Activated T-cell treated with anti-CD3 and anti-CD28 coated beads for 1 hour (primary cell): ENCODE results near the gene ABI2.
"Not testable (repeated sequence)": the region's sequence is repeated elsewhere in the genome, so short reads cannot be mapped to it uniquely, and the experiment has no call there.

Experiments used
- DNase-seq: peaks from one replicate; pipeline ENCODE4 v3.0.0-alpha.2; 2020; ENCODE audit warnings: low read depth

ABI2 gene

DNA sequence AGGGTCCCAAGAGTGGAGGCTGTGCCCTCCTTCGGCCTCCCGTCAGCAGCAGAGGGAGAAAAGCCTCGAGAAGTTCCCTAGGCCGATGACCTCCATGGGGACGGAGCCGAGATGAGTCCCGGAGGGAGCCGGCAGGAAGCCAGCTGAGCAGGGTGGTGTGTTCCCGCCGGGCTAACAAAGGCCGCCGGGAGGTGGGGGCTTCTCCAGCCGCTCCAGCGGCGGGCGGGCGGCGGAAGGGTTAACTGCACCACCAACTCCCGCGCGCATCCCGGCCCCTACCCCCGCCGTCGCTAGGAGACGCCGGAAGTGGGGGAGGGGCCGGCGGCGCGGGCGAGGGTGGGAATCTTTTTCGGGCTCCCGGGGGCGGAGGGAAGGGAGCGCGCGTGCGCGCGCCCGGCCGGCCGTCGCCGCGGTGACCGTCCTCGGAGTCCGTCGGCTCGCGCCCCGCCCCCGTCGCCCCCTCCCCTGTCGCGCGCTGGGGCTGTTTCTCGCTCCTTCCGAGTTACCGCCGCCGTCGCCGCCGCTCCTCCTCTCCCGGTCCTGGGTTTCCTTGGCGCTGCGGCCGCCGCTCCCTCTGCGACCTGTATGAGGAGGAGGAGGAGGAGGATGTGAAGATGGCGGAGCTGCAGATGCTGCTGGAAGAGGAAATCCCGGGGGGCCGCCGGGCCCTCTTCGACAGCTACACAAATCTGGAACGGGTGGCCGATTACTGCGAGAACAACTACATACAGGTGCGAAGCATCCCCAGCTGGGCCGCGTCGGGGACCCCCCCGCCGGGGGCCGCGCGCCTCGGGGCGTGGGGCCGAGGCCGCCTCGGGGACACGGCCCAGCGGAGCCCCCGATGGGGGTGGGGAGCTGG, at the start of gene ABI2:
Gene ABI2, plus strand, starts transcription at position 494 of the 859 bp plus-strand sequence. Its CDS starts 121 bp downstream, at position 615.
- DNase-seq: peak; percentile 50

DNA sequence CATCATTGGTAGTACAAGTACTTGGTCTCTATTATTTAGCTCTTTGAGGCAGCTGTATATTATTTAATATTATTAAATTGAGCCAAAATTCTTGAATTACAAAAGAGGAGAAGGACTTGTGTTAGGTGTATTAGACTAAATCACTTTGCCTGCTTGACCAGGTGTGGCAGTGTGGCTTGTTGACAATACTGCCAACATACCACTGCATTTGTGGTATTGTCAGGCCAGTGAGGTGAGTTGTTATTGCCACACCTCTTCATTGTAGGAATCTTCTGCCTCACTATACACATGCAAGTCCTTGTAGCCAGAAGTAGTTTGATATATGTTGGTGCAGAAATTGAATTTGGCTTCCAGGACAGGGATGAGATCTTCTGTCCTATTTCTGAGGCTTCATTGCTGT, 48.9 kb upstream of the ABI2 start:
- no peak for DNase-seq

DNA sequence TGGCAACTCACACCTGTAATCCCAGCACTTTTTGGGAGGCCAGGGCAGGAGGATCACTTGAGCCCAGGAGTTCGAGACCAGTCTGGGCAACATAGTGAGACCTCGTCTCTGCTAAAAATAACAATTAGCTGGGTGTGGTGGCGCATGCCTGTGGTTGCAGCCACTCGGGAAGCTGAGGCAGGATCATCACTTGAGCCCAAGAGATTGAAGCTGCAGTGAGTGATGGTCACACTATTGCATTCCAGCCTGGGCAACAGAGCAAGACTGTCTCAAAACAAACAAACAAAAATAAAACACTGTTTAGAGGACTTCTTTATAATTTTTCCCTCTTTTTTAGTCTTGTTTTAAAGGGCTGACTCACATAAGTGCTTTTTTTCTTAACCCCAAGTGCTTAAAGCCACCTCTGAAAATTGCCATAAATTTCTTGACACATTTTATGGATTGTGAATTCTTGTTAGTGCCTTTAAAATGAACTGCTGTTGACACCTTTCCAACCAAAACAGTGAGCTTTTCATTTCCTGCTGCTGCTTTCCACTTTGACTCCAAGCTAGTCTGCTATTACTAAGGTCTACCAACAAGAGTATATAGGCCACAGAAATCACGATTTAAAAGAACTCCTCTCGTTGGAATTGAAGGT, 47.6 kb upstream of the ABI2 start:
- DNase-seq: no peak

- DNase-seq: no peak
Observed at GRCh38 chr2:203282101-203282500, 46.1 kb upstream of the ABI2 start.

DNA sequence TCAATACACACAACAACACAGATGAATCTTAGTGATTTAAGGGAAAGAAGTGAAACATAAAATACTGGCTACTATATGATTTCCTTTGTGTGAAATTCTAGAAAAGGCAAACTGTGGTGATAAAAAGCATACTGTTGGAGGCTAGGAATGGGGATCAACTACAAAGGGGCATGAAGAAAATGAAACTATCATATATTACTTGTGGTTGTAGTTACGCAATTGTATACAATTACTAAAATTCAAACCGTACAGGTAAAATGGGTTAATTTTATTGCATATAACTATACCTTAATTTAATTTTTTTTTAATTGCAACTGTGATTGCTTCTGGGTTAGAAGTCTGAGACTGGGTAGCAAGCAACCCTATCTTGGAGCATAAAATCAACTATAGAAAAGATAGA, 41.7 kb upstream of the ABI2 start:
- DNase-seq: no peak

DNA sequence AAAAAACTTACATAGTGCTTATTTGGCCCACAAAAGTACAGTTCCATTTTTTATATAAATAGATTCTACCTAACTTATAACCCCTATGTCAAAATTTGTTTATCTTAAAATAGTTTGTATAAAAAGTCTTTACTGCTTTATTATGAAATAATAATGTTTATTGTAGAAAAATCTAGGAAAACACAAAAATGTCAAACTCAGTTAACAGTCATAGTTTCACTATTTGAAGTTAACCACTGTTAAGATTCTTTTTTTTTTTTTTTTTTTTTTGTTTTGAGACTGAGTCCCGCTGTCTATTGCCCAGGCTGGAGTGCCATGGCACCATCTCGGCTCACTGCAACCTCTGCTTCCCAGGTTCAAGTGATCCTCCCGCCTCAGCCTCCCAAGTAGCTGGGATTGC, 26.5 kb upstream of the ABI2 start:
- no peak for DNase-seq

DNA sequence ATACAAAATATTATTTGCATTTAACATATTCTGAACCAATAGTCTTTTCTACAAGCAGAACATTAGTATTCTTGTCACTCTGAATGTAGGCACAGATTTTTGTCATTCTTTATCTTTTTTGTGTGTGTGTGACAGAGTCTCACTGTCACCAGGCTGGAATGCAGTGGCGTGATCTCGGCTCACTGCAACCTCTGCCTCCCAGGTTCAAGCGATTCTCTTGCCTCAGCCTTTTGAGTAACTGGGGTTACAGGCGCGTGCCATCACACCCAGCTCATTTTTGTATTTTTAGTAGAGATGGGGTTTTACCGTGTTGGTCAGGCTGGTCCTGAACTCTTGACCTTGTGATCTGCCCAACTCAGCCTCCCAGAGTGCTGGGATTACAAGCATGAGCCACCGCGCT, 25.6 kb upstream of the ABI2 start:
- not testable (repeated sequence) for DNase-seq

DNA sequence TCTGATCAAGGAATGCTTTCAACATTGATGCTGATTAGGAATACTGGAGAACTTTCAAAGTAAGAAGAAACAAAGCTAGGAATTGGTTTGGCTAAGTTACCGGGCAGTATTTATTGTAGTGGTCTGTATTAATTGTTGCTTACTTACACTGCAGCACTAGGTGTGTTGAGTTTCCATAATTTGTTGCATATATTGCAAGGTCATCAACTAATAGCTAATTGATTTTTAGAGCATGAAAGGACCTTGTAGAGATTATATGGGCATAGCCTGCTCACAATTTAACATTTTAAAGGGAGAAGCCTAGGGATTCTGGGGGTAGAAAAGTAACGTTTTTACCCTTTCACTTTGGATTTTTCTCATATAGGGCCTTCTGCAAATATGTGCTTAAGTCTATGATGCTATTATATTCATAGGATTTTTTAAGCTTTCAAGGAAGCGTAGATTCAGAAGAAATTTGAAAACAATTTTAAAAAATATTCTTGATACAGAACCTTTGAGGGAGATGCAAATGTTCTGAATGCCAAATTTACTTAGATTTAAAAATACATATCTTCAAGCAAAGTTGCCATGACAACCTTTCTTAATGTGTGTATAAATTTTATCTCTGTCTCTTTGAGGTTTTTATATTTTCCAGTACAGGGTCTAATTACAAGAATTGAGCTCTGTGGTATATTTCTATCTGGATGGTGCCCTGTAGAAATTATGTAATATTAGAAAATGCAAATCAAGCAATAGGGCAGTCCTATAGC, 17.3 kb upstream of the ABI2 start:
- no peak for DNase-seq

GRCh38 chr2:203326356-203326755, 1.8 kb upstream of the ABI2 start:
- DNase-seq: no peak

- DNase-seq: no peak
Observed at GRCh38 chr2:203327582-203327900, 653 bp upstream of the ABI2 start.

- DNase-seq: peak; percentile 8
Observed at GRCh38 chr2:203328760-203329540, 756 bp downstream of the ABI2 start.

GRCh38 chr2:203330434-203330833, 2.2 kb downstream of the ABI2 start:
- DNase-seq: no peak

- DNase-seq: no peak
Observed at GRCh38 chr2:203338322-203338721, 10.1 kb downstream of the ABI2 start.

DNA sequence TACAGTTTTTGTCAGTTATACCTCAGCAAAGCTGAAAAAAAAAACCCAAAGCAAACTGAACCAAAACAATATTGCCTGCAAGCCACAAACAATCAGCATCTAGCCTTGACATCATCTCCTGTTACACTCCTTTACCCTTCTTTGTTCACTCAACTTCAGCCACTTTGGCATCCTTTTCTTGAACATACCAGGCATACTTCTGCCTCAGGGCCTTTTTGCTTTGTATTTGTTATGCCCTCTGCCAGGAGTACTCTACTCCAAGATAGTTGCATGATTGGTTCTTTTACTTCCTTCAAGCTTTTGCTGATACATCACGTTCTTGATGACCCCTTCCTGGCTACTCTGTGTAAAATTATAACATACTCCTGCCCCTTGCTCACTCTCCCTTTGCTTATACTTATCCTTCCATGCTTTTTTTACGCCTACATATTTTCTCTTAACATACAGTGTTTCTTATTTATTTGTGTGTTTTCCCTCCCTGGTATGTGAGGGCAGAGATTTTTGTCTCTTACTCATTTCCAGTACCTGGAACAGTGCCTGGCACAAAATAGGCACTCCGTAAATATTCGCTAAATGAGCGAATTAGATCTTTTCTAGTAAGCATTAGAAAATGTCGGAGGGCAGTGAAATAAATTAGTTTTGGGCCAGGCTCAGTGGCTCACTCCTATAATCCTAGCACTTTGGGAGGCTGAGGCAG, 12.7 kb downstream of the ABI2 start:
- no peak for DNase-seq

- DNase-seq: no peak
Observed at GRCh38 chr2:203341741-203342310, 13.6 kb downstream of the ABI2 start.

DNA sequence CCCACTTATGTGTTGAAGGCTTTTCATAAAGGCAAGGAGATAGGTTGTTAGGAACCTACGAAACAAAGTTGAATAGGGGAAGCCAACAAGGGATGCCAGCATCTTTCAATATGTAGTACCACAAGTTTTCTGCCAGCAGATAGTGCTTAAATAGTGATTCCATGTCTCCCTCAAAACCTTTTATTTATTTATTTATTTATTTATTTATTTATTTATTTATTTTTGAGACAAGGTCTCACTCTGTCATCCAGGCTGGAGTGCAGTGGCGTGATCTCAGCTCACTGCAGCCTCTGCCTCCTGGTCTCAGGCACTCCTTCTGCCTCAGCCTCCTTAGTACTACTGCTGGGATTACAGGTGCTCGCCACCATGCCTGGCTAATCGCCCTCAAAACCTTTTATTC, 14.2 kb downstream of the ABI2 start:
- DNase-seq: not testable (repeated sequence)

DNA sequence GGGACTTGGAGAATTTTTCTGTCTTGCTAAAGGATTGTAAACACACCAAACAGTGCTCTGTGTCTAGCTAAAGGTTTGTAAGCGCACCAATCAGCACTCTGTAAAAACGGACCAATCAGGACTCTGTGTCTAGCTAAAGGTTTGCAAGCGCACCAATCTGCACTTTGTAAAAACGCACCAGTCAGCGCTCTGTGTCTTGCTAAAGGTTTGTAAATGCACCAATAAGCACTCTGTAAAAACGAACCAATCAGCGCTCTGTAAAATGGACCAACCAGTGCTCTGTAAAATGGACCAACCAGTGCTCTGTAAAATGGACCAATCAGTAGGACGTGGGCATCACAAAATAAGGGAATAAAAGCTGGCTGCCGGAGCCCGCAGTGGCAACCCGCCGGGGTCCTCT, 16.5 kb downstream of the ABI2 start:
- DNase-seq: no peak

DNA sequence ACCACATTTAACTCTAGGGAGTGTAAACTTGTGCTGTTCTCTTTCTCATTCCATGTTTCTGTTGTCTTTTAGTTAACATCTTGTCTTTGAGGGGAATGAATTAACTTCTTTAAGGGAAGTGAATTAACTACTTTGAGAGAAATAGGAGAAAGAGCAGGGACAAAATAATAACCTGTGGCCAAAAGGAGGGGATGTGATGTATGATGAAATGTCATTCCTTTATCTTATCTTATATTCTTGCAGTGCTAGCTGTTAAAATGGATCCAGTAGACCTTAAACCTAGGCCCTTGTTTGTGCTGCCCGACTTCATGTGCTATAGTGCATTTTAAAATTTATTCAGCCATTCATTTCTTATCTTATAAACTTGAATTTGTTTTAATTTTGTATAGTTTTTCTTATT, 18.4 kb downstream of the ABI2 start:
- no peak for DNase-seq

- DNase-seq: no peak
Observed at GRCh38 chr2:203347375-203347774, 19.2 kb downstream of the ABI2 start.

DNA sequence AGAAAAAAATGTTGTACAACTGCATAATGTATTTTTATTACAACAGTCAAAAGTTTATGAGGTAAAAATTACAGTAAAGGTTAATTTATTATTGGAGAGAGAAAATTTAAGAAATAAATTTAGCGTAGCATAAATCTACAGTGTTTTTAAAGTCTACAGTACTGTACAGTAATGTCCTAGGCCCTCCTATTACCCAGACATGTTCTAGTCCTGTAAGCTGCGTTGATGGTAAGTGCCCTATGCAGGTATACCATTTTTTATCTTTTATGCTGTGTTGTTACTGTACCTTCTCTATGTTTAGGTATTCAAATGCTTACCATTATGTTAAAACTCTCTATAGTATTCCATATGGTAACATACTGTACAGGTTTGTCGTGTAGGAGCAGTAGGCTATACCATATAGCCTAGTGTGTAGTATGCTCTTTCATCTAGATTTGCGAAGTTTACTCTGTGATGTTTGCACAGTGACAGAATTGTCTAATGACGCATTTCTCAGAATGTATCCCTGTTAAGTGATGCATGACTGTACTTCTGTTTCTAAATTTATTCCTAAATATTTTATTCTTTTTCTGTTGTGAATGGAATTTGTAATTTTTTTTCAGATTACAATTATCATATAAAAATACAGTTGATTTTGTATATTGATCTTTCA, 24.5 kb downstream of the ABI2 start:
- no peak for DNase-seq

DNA sequence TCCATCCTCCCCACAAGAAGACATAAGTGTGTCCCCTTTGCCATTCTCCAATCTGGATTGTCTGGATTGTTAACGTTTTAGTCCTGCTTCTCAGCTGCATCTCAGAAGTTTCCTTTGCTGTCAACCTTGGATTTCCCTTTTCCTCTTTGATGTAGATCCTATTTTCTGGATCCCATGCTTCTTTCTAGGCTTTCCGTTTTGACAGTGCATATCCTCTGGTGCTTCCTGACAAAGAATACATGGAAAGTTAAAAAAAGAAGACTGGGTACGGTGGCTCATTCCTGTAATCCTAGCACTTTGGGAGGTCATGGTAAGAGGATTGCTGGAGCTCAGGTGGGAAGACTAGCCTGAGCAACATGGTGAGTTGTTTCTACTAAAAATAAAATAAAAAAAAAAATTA, 26.8 kb downstream of the ABI2 start:
- DNase-seq: no peak
